RWPE1 (cell line): ENCODE results near the gene PRR29.

Source experiments
- CTCF ChIA-PET: fragments of 350-600 bp; sonication (Branson Sonifier 250); formaldehyde crosslinking; extraction: SDS; loops from one replicate; lab custom pipeline; 2021; lab: Yijun Ruan, JAX
- POLR2A ChIA-PET: fragments of 400-600 bp; formaldehyde crosslinking; extraction: SDS; loops from one replicate; lab custom pipeline; 2020; ENCODE audit warnings: antibody characterized with exemption; ENCODE audit not compliant: low non-redundant PET; lab: Yijun Ruan, JAX
- DNase-seq: peaks from one replicate; pipeline ENCODE4 v3.0.0; 2012; ENCODE audit warnings: low spot score
- H3K27ac ChIP-seq: fragments of 450-650 bp; 2 replicates; pipeline ENCODE4 v1.5.1; 2017
- CTCF ChIP-seq: fragments of 450-650 bp; conservative IDR thresholded peaks from 2 replicates; pipeline ENCODE4 v1.5.1; 2017; ENCODE audit warnings: low read depth, mild to moderate bottlenecking

The PRR29 gene

GRCh38 chr17:63962298-63962744 lies 35.8 kb upstream of the PRR29 start:
- no peak for TF ChIP-seq CTCF
- ChIA-PET POLR2A (no interaction called here), CTCF (interaction anchor here (0.5 kb wide), 1 partner anchor 764 kb away, joined by 4 read pairs; no protein-coding TSS in a partner anchor)
- no peak overlapping the region; the same call in 1 of the 2 replicates for H3K27ac ChIP-seq
- no peak for DNase-seq

- ChIA-PET POLR2A (no interaction called here), CTCF (no interaction called here)
- no peak overlapping the region for H3K27ac ChIP-seq
- no peak for DNase-seq
- TF ChIP-seq CTCF, result no peak
Measured at GRCh38 chr17:63963123-63963522, 35.0 kb upstream of the PRR29 start.

GRCh38 chr17:63966646-63967264 lies 31.4 kb upstream of the PRR29 start:
- no peak overlapping the region for H3K27ac ChIP-seq
- no peak for TF ChIP-seq CTCF
- DNase-seq, result no peak
- POLR2A ChIA-PET, result no interaction called here
- CTCF ChIA-PET, result no interaction called here

- H3K27ac ChIP-seq, result no peak overlapping the region
- no peak for TF ChIP-seq CTCF
- ChIA-PET POLR2A (no interaction called here), CTCF (interaction anchor here (0.5 to 0.7 kb wide), 2 partner anchors 15 to 17 kb away, joined by 4 to 9 read pairs; no protein-coding TSS in a partner anchor)
- no peak for DNase-seq
Measured at GRCh38 chr17:63967953-63968352, 30.2 kb upstream of the PRR29 start.

GRCh38 chr17:63969278-63969677 lies 28.9 kb upstream of the PRR29 start:
- CTCF ChIA-PET, result no interaction called here
- no peak for TF ChIP-seq CTCF
- H3K27ac ChIP-seq, result no peak overlapping the region
- POLR2A ChIA-PET, result no interaction called here
- DNase-seq, result no peak

- ChIA-PET CTCF (interaction anchor here (0.7 kb wide), 1 partner anchor 68 kb away, joined by 6 read pairs; no protein-coding TSS in a partner anchor), POLR2A (no interaction called here)
- no peak for TF ChIP-seq CTCF
- DNase-seq, result no peak
- peak within 1 kb of the TSS; percentile 72 for H3K27ac ChIP-seq
Measured at GRCh38 chr17:63972796-63973195, 25.4 kb upstream of the PRR29 start, which contains the start of gene SCN4A. SCN4A (minus strand) TSS chr17:63972918; CDS start chr17:63972841, 77 bp downstream.
